Measurements from ENCODE around the gene RPL14. TPM values are rescaled to one million over a fixed set of nuclear protein-coding genes. Genes with fewer than 3 reads are reported as not detected.

RPL14 gene
- total RNA-seq, 2 experiments from 2014 or later = 943 to 2,858 TPM

GRCh38 chr3:40427045-40427669 lies 30.0 kb upstream of the RPL14 start:
- BruUV-seq (replicated peaks) = no TSS peak
- no peak for TF ChIP-seq CTCF (conservative IDR thresholded peaks at IDR 0.05; ENCODE audit: low read length)
- no peak for TF ChIP-seq EZH2phosphoT487 (IDR thresholded peaks at IDR 0.05; ENCODE audit: borderline replicate concordance, low read depth, low read length)
- Histone ChIP-seq H3K27ac (ENCODE audit: low read depth, low read length, poor library complexity, severe bottlenecking) (no peak overlapping the region), H3K79me2 (ENCODE audit: insufficient read depth, low read depth, low read length) (no peaks in the 10 kb centered on the region), H3K9me3 (ENCODE audit: low read length) (no peaks in the 10 kb centered on the region), H3K9me2 (ENCODE audit: insufficient read depth, low read length) (no peaks in the 10 kb centered on the region), H2AFZ (ENCODE audit: low read length) (no peak overlapping the region), H4K20me1 (ENCODE audit: insufficient read depth, low read length) (no peaks in the 10 kb centered on the region), H3K4me2 (ENCODE audit: low read length) (no peak overlapping the region), H3K4me1 (ENCODE audit: insufficient read depth, low read length, poor library complexity, severe bottlenecking) (no peaks in the 10 kb centered on the region), H3K36me3 (ENCODE audit: insufficient read depth, low read length) (no peaks in the 10 kb centered on the region), H3K4me3 (ENCODE audit: low read depth, low read length, poor library complexity, severe bottlenecking) (no peak overlapping the region)
- intact Hi-C loops (cut with micrococcal nuclease; ENCODE audit: unreplicated experiment) = no loop called here
- ChIA-PET POLR2A (no interaction called here), CTCF (ENCODE audit: unreplicated experiment) (no interaction called here)
- DNase-seq (ENCODE audit: low spot score) = no peak

DNA sequence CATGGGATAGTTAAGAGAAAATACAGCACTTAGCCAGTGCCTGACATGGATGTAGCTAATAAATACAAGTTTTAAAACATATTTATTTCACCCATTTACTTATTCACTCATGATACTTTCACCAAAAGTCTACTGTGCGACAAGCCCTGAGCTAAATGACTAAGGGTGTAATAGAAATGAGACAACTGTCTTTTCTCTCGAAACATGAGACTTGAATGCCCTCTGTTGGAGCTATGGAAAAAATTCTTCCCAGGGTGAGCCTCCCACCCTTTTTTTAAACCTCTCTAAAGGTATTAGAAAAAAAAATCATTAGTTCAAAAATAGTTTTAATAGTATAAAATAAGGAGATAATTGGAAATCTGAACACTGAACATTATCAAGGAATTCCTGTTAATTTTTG lies 24.3 kb upstream of the RPL14 start:
- POLR2A ChIA-PET = interaction anchor here (0.5 to 0.8 kb wide), 2 partner anchors 19 to 26 kb away, joined by 3 read pairs; no protein-coding TSS in a partner anchor
- intact Hi-C loops (cut with micrococcal nuclease; ENCODE audit: unreplicated experiment) = no loop called here

DNA sequence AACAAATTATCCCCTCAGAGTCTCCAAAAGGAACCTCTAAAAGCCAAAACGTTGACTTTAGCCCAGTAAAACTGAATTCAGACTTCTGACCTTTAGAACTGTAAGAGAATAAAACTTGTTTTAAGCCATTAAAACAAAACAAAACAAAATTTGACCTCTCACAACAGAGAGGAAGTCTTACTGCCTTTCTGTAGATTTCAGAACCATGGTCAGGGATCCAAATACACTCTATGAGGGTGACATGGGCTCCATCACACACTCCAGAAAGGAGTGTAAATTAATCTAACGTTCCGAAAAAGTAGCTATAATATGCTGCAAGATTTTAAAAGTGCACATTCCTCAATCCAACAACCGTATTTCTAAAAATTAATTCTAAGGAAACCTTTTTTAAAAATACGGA lies 19.2 kb upstream of the RPL14 start:
- Histone ChIP-seq H2AFZ (ENCODE audit: low read length) (no peak overlapping the region), H3K9me2 (ENCODE audit: insufficient read depth, low read length) (no peaks in the 10 kb centered on the region), H3K36me3 (ENCODE audit: insufficient read depth, low read length) (no peaks in the 10 kb centered on the region), H3K4me3 (ENCODE audit: low read depth, low read length, poor library complexity, severe bottlenecking) (no peak overlapping the region), H3K79me2 (ENCODE audit: insufficient read depth, low read depth, low read length) (no peaks in the 10 kb centered on the region), H3K9me3 (ENCODE audit: low read length) (no peaks in the 10 kb centered on the region), H3K4me2 (ENCODE audit: low read length) (no peak overlapping the region), H3K4me1 (ENCODE audit: insufficient read depth, low read length, poor library complexity, severe bottlenecking) (no peaks in the 10 kb centered on the region), H4K20me1 (ENCODE audit: insufficient read depth, low read length) (no peaks in the 10 kb centered on the region), H3K27ac (ENCODE audit: low read depth, low read length, poor library complexity, severe bottlenecking) (no peak overlapping the region)
- no peak for DNase-seq (ENCODE audit: low spot score)
- POLR2A ChIA-PET = no interaction called here
- BruUV-seq (replicated peaks) = no TSS peak
- TF ChIP-seq EZH2phosphoT487 (IDR thresholded peaks at IDR 0.05; ENCODE audit: borderline replicate concordance, low read depth, low read length) (no peak), CTCF (conservative IDR thresholded peaks at IDR 0.05; ENCODE audit: low read length) (no peak)
- CTCF ChIA-PET (ENCODE audit: unreplicated experiment) = no interaction called here
- intact Hi-C loops (cut with micrococcal nuclease; ENCODE audit: unreplicated experiment) = no loop called here

More for the DNA sequence above, 24.3 kb upstream of the RPL14 start:
- H3K4me1 ChIP-seq (ENCODE audit: insufficient read depth, low read length, poor library complexity, severe bottlenecking) = no peaks in the 10 kb centered on the region
- H3K4me2 ChIP-seq (ENCODE audit: low read length) = no peak overlapping the region
- no peak for DNase-seq (ENCODE audit: low spot score)
- BruUV-seq (replicated peaks) = no TSS peak
- H3K27ac ChIP-seq (ENCODE audit: low read depth, low read length, poor library complexity, severe bottlenecking) = no peak overlapping the region
- no peak overlapping the region for H2AFZ ChIP-seq (ENCODE audit: low read length)
- TF ChIP-seq EZH2phosphoT487 (IDR thresholded peaks at IDR 0.05; ENCODE audit: borderline replicate concordance, low read depth, low read length) = no peak
- H3K4me3 ChIP-seq (ENCODE audit: low read depth, low read length, poor library complexity, severe bottlenecking) = no peak overlapping the region
- CTCF ChIA-PET (ENCODE audit: unreplicated experiment) = no interaction called here
- no peaks in the 10 kb centered on the region for H3K79me2 ChIP-seq (ENCODE audit: insufficient read depth, low read depth, low read length)
- no peaks in the 10 kb centered on the region for H3K9me2 ChIP-seq (ENCODE audit: insufficient read depth, low read length)
- no peaks in the 10 kb centered on the region for H4K20me1 ChIP-seq (ENCODE audit: insufficient read depth, low read length)
- H3K36me3 ChIP-seq (ENCODE audit: insufficient read depth, low read length) = no peaks in the 10 kb centered on the region
- H3K9me3 ChIP-seq (ENCODE audit: low read length) = no peaks in the 10 kb centered on the region

Data from OCI-LY7 (cell line).